IPS DF 19.7 (cell line): ENCODE data around the gene ICOSLG.
"Not testable (repeated sequence)": the region's sequence is repeated elsewhere in the genome, so short reads cannot be mapped to it uniquely, and the experiment has no call there.

Experiments used
- DNase-seq: peaks from one replicate; pipeline ENCODE4 v3.0.0-alpha.2; 2013; ENCODE audit warnings: low read depth, low spot score

ICOSLG gene

DNA sequence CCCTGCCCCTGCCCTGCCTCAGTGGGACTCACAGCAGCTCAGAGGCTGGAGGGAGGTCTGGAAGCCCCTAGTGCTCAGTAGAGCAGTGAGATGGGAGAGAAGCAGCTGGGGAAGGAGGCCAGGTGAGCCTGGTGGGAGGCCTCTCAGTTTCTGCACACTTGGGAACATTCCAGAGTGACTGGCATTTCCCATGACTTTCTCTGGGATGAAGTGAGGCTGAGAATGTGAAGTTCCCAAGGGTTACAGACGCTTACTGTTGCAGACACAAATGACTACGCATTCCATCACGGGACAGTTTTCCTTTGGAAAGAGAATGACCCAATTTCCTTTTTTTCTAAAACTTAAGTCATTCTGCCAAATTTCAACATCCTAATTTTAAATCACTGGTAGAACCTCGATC lies 59.2 kb downstream of the ICOSLG start:
- DNase-seq, result not testable (repeated sequence)

DNA sequence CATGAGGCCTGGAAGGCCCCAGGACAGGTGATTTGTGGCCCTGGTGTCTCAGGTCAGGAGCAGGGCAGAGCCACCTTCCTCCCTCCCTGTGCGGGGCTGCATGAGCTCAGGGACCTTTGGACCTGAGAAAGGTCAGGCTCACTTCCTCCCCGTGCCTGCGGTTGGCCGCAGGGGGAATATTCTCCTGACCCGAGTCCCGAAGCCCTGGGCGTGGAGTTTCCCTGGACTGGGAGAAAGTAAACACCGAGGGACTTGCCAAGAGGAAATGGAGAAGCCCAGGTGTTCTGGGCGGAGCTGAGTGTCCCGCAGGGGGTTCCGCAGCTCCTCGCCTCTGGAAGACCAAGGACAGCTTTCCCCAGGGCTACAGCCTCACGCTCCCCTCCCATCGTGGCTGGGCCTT lies 64.6 kb downstream of the ICOSLG start:
- DNase-seq, result not testable (repeated sequence)

DNA sequence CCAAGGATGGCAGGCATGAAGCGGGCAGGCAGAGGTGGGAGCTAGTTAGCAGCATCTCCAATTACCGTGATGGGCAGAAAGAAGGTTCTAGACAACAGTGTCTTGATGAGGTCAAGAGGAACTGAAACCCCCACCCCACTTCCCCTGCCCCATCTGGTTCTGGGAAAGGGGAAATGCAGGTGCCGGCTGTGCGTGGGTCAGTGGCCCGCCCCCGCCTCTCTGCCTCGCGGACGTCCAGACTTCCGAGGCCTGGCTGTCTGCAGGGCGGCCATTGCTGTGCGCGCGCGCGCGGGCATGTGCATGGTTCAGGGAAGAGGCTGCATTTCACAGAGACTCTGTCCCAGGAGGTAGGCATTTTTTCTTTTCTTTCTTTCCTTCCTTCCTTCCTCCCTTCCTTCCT lies 65.6 kb downstream of the ICOSLG start:
- DNase-seq, result not testable (repeated sequence)
